ENCODE measurements around the gene KCNK3.

KCNK3 gene

DNA sequence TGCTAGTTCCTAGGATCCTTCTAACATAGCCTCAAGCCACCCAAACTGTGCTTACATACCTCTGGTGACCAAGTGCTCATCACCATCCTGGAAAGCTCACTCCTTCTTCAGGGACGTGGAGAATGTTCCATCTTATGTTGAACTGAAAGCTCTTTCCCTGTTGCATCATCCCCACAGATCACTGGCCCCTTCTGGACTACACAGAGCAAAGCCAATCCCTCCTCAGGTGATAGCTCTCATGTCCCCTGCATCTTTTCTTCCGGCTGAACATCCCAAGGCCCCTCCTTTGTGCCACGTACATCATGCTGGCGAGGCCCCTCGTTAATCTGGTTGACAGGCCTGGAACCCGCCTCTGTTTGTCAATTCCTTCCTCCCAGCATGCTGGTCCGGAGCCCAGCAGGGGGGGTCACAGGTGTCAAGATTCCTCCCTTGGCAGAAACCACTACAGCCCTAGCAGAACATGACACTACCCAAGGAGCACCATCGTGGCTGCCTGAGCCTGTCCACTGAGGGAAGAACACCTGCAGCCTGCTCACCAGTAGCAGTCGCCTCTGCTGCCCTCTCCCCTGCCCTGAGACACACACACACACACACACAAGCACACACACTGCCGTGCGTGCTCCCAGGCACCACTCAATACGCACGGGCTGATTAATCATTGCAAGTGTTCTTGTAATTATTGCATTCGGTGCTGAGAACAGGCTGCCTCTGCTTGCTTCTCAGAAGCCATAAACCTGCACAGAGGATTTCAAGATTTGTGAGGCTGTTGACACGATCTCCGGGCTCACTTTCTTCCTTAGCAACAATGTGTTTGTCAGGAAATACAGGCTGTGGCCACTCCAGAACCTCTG, 6.3 kb upstream of the KCNK3 start:
- Histone ChIP-seq H3K27me3 (ENCODE audit: insufficient read depth, poor library complexity, severe bottlenecking) (peaks cover 19% of the 10 kb centered on the region), H3K4me3 (replicated peaks; ENCODE audit: insufficient read depth, low read length) (no peak overlapping the region), H3K27ac (replicated peaks) (no peak overlapping the region)
- TF ChIP-seq GABPA (IDR thresholded peaks at IDR 0.05; ENCODE audit: low read depth) = no peak
- TF ChIP-seq SPI1 (IDR thresholded peaks at IDR 0.05; ENCODE audit: borderline replicate concordance, low read depth) = no peak
- no peak for TF ChIP-seq REST (IDR thresholded peaks at IDR 0.05; ENCODE audit: insufficient replicate concordance, low read depth)
- no peak for TF ChIP-seq POLR2AphosphoS5 (IDR thresholded peaks at IDR 0.05; ENCODE audit: low read depth)
- no peak for TF ChIP-seq CTCF (IDR thresholded peaks at IDR 0.05; ENCODE audit: insufficient read depth, low read length)
- DNase-seq (ENCODE audit: low read depth in 1 of 2, low spot score in 1 of 2) = no peak

DNA sequence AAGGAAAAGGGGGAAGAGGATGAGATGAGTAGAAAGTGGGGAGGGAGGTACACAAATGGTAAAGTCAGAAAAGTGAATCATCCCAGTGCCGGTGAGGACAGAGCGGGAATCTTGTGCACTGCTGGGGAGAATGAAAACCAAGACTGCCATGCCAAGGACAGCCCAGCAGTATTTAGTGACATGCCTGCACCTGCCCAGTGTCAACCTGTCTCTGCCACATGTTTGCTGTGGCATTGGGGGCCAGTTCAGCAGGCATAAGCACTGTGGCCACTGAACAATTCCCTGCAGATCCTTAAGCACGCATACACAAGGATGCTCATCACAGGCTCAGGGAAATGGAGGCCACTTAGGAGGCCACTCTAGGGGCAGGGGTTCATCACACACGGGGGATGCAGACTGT, 5.2 kb upstream of the KCNK3 start:
- Histone ChIP-seq H3K27ac (replicated peaks) (no peak overlapping the region), H3K27me3 (ENCODE audit: insufficient read depth, poor library complexity, severe bottlenecking) (peaks cover 24% of the 10 kb centered on the region), H3K4me3 (replicated peaks; ENCODE audit: insufficient read depth, low read length) (no peak overlapping the region)
- no peak for DNase-seq (ENCODE audit: low read depth in 1 of 2, low spot score in 1 of 2)
- TF ChIP-seq REST (IDR thresholded peaks at IDR 0.05; ENCODE audit: insufficient replicate concordance, low read depth) = no peak
- no peak for TF ChIP-seq SPI1 (IDR thresholded peaks at IDR 0.05; ENCODE audit: borderline replicate concordance, low read depth)
- TF ChIP-seq POLR2AphosphoS5 (IDR thresholded peaks at IDR 0.05; ENCODE audit: low read depth) = no peak
- TF ChIP-seq GABPA (IDR thresholded peaks at IDR 0.05; ENCODE audit: low read depth) = no peak
- no peak for TF ChIP-seq CTCF (IDR thresholded peaks at IDR 0.05; ENCODE audit: insufficient read depth, low read length)

GRCh38 chr2:26687801-26688200, 4.7 kb upstream of the KCNK3 start:
- H3K4me3 ChIP-seq (replicated peaks; ENCODE audit: insufficient read depth, low read length) = no peak overlapping the region
- no peak overlapping the region for H3K27ac ChIP-seq (replicated peaks)
- DNase-seq (ENCODE audit: low read depth in 1 of 2, low spot score in 1 of 2) = no peak
- TF ChIP-seq SPI1 (IDR thresholded peaks at IDR 0.05; ENCODE audit: borderline replicate concordance, low read depth) = no peak
- H3K27me3 ChIP-seq (ENCODE audit: insufficient read depth, poor library complexity, severe bottlenecking) = peaks cover 24% of the 10 kb centered on the region

GRCh38 chr2:26691161-26691560, 1.4 kb upstream of the KCNK3 start:
- Histone ChIP-seq H3K27ac (replicated peaks) (no peak overlapping the region), H3K27me3 (ENCODE audit: insufficient read depth, poor library complexity, severe bottlenecking) (peaks cover 27% of the 10 kb centered on the region)
- TF ChIP-seq SPI1 (IDR thresholded peaks at IDR 0.05; ENCODE audit: borderline replicate concordance, low read depth) (no peak), CTCF (IDR thresholded peaks at IDR 0.05; ENCODE audit: insufficient read depth, low read length) (no peak), POLR2AphosphoS5 (IDR thresholded peaks at IDR 0.05; ENCODE audit: low read depth) (no peak), REST (IDR thresholded peaks at IDR 0.05; ENCODE audit: insufficient replicate concordance, low read depth) (no peak), GABPA (IDR thresholded peaks at IDR 0.05; ENCODE audit: low read depth) (no peak)

More at GRCh38 chr2:26691161-26691560, 1.4 kb upstream of the KCNK3 start:
- DNase-seq (ENCODE audit: low read depth in 1 of 2, low spot score in 1 of 2) = no peak
- H3K4me3 ChIP-seq (replicated peaks; ENCODE audit: insufficient read depth, low read length) = no peak overlapping the region

Data from HL-60 (cell line).